ENCODE data around the gene MRPL24. TPM values are rescaled to one million over a fixed set of nuclear protein-coding genes. Genes with fewer than 3 reads are reported as not detected.
A peak's percentile ranks its signal among the peaks of the same experiment; 100 is the strongest.

MRPL24 gene
- total and polyA plus RNA-seq, 2 of the 13 experiments (the other 11 are each of a cell fraction or from before 2014, with no cell fraction given) = 38.1 to 42.9 TPM

GRCh38 chr1:156766298-156767100, 25.6 kb upstream of the MRPL24 start (continued):
- TF ChIP-seq RARA (CRISPR knock-in tag; IDR thresholded peaks at IDR 0.05) (no peak), PRDM4 (CRISPR knock-in tag; IDR thresholded peaks at IDR 0.05; ENCODE audit: borderline replicate concordance) (0 out of 2 replicates have a peak, but pooled peaks have one; percentile 11), ZNF761 (CRISPR knock-in tag; conservative IDR thresholded peaks at IDR 0.05) (0 out of 2 replicates have a peak, but pooled peaks have one; percentile 28), FOXK2 (IDR thresholded peaks at IDR 0.05) (peak; percentile 55; the same call in 1 of the 2 replicates), ZBTB14 (CRISPR knock-in tag; IDR thresholded peaks at IDR 0.05) (no peak), FIP1L1 (IDR thresholded peaks at IDR 0.05; ENCODE audit: borderline replicate concordance, insufficient read depth, low read depth, low read length) (no peak), DNMT3B (CRISPR knock-in tag; conservative IDR thresholded peaks at IDR 0.05) (no peak), ATF7 (IDR thresholded peaks at IDR 0.05) (no peak), ATF7 (CRISPR knock-in tag; IDR thresholded peaks at IDR 0.05) (no peak), ZNF441 (CRISPR knock-in tag; IDR thresholded peaks at IDR 0.05; ENCODE audit: borderline replicate concordance) (0 out of 2 replicates have a peak, but pooled peaks have one; percentile 24), ZNF703 (CRISPR knock-in tag; IDR thresholded peaks at IDR 0.05; ENCODE audit: borderline replicate concordance) (no peak), ZNF646 (CRISPR knock-in tag; IDR thresholded peaks at IDR 0.05) (no peak), ZNF354B (CRISPR knock-in tag; IDR thresholded peaks at IDR 0.05) (no peak), MTA1 (CRISPR knock-in tag; IDR thresholded peaks at IDR 0.05; ENCODE audit: borderline replicate concordance) (no peak), ZNF446 (CRISPR knock-in tag; IDR thresholded peaks at IDR 0.05) (no peak), ZNF768 (CRISPR knock-in tag; IDR thresholded peaks at IDR 0.05) (no peak), PLRG1 (conservative IDR thresholded peaks at IDR 0.05) (no peak), ZNF367 (CRISPR knock-in tag; IDR thresholded peaks at IDR 0.05; ENCODE audit: borderline replicate concordance) (no peak)

Measured in HepG2 (cell line).